Spleen (tissue), 11 donors: ENCODE results near the gene ATP10A. TPM values are rescaled to one million over a fixed set of nuclear protein-coding genes. Genes with fewer than 3 reads are reported as not detected.

Experiments
- DNase-seq: peaks from one replicate; pipeline ENCODE4 v3.0.0-alpha.2; 2020
- H3K27ac ChIP-seq, 8 donors: fragments of 200-600 bp; sonication (generic) in 7 of 8; 1 replicate in 4 of 8; 2 replicates in 4 of 8; pipeline versions ENCODE4 v1.5.0 to v1.8.0; 2016 to 2021; ENCODE audit warnings: inconsistent platforms in 4 of 8, mild to moderate bottlenecking in 4 of 8, moderate library complexity in 1 of 8
- H3K27me3 ChIP-seq, 7 donors: fragments of 200-600 bp; sonication (generic) in 6 of 7; replicated peaks in 1 of 7; 1 replicate in 4 of 7; 2 replicates in 3 of 7; pipeline versions ENCODE4 v1.5.0 to v1.8.0; 2016 to 2021; ENCODE audit warnings: inconsistent platforms in 3 of 7, mild to moderate bottlenecking in 1 of 7
- H3K36me3 ChIP-seq, 6 donors: fragments of 200-600 bp; sonication (generic) in 5 of 6; 1 replicate in 4 of 6; 2 replicates in 2 of 6; pipeline versions ENCODE4 v1.5.0 to v1.8.0; 2016 to 2021; ENCODE audit warnings: inconsistent platforms in 2 of 6
- H3K4me1 ChIP-seq, 6 donors: fragments of 200-600 bp; sonication (generic) in 5 of 6; 1 replicate in 3 of 6; 2 replicates in 3 of 6; pipeline versions ENCODE4 v1.5.0 to v1.8.0; 2016 to 2021; ENCODE audit warnings: inconsistent platforms in 3 of 6
- H3K4me3 ChIP-seq, 8 donors: fragments of 200-600 bp; sonication (generic) in 7 of 8; 1 replicate in 4 of 8; 2 replicates in 4 of 8; pipeline versions ENCODE4 v1.5.0 to v1.8.0; 2016 to 2021; ENCODE audit warnings: inconsistent platforms in 4 of 8, mild to moderate bottlenecking in 4 of 8, moderate library complexity in 2 of 8
- H3K9me3 ChIP-seq, 8 donors: fragments of 200-600 bp; sonication (generic) in 7 of 8; 1 replicate in 4 of 8; 2 replicates in 4 of 8; pipeline versions ENCODE4 v1.5.0 to v1.8.0; 2016 to 2021; ENCODE audit warnings: inconsistent platforms in 4 of 8
- POLR2A ChIP-seq, 3 donors: fragments of 450-650 bp; IDR thresholded peaks; one replicate each; pipeline ENCODE4 v1.5.1; 2017; ENCODE audit warnings: antibody characterized with exemption in 3 of 3, mild to moderate bottlenecking in 1 of 3
- POLR2AphosphoS5 ChIP-seq, 3 donors: sonication (generic); formaldehyde crosslinking; IDR thresholded peaks; one replicate each; pipeline ENCODE4 v1.5.1; 2017; ENCODE audit warnings: antibody characterized with exemption in 3 of 3
- WGBS, 5 donors: extraction: QIAGEN DNeasy Blood & Tissue Kit in 3 of 5; methylation state at CpG; one replicate each; pipeline versions ENCODE4 v1.1.5 to v1.1.7; 2013 to 2018; 5-methylcytosine and 5-hydroxymethylcytosine counted together
- intact Hi-C: fragments of 100-400 bp; cut with DNase I; formaldehyde crosslinking; loops from one replicate; pipeline ENCODE4 v1.15.0; 2023; ENCODE audit warnings: low total_unique reads
- polyA plus RNA-seq, 3 donors: library from polyadenylated mRNA; stranded (reverse); fragments of 200-250 nt; gene quantifications; one replicate each; pipeline ENCODE4 v1.2.1, GENCODE V29; 2013
- total RNA-seq, 7 donors: library from RNA; depleted of rRNA in 3 of 7; stranded (reverse); fragments of >200 nt in 3 of 7; fragmentation: NEBNext Ultra II Directional in 4 of 7; extraction: Animal tissue kit (Norgen Biotek cat#: 25700) in 4 of 7; gene quantifications; one replicate each; pipeline versions ENCODE4 v1.1.0 to v1.2.1, GENCODE V29; 2016 to 2021
- TF ChIP-seq, protein P1 (sequence below), 11 experiments: fragments of 200-600 bp in 7 of 11; fragments of 450-650 bp in 4 of 11; sonication (generic) in 4 of 11; IDR thresholded peaks in 8 of 11; conservative IDR thresholded peaks in 3 of 11; 1 replicate in 7 of 11; 2 replicates in 4 of 11; pipeline versions ENCODE4 v1.4.0 to v1.8.0; 2016 to 2021; ENCODE audit warnings: antibody characterized with exemption in 11 of 11, inconsistent platforms in 4 of 11, mild to moderate bottlenecking in 1 of 11
- donor health status: healthy with polysubstance abuse.
- donor health status: DM: no; HTN: no; CAD: no; lungs with moderate emphysema.
- donor health status: DM: no; HTN: no; CAD: no.
- donor health status: Bipolar disorder and iron deficiency.
- donor health status: healthy.
- donor health status: DM: no; HTN: no; CAD: no.
- donor health status: DM: yes; HTN: yes; CAD: no.

The ATP10A gene
- total and polyA plus RNA-seq, 10 donors, result 0.54 to 8.6 (median 2.7) TPM

DNA sequence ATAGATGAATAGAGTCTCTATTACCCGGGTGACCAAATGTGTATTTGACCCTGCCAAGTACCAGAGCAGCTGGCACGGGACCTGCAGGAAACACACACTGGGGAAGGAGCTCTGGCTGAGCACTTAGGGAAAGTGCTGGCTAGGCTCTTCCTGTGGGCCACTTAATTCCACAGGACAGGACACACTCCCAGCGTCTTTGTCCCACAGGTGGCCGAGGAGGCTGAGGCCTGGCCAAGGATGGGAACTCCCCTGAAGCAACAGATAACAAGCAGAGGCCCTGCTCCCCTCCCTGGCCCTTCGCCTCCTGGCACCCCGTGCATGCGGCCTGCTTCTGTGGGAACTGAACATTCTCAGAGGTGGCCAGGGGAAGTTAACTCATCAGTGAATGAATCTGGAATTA, 180.8 kb downstream of the ATP10A start:
- WGBS, 5 donors, result 67 to 75% (median 73%) methylated on average over 7 of the region's 7 CpGs
- no peak for DNase-seq
- peaks cover 0 to 31% (median 9%) of the 10 kb centered on the region in 6 donors for H3K4me1 ChIP-seq
- peaks cover 0 to 7% (median 0%) of the 10 kb centered on the region in 6 donors for H3K36me3 ChIP-seq
- no peak overlapping the region for H3K4me3 ChIP-seq
- no peaks in the 10 kb centered on the region for H3K27me3 ChIP-seq
- peak in 1 of 3 donors; percentile 46 for TF ChIP-seq POLR2AphosphoS5 (IDR thresholded peaks at IDR 0.05)
- TF ChIP-seq POLR2A (IDR thresholded peaks at IDR 0.05), result no peak
- H3K27ac ChIP-seq, result no peak overlapping the region
- H3K9me3 ChIP-seq, result peaks cover 0 to 11% (median 2%) of the 10 kb centered on the region in 8 donors
- intact Hi-C loops, result no loop called here

DNA sequence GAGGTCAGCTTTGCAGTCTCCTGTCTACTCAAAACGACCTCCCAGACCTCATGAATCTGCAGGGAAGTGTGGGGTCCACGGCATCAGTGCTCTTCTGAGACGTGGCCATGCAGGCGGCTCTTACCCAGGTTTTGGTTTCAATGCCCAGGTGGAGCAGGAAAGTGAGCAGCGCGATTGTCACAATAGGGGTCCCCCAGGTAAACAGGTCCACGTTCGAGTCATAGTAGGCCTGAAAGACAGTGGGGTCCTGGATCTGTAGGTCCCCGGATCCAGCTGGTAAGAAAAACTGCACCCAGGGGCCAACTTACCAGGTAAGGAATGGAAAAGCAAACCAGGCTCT, 182.5 kb downstream of the ATP10A start:
- H3K4me1 ChIP-seq, result peaks cover 0 to 31% (median 9%) of the 10 kb centered on the region in 6 donors
- no peak for DNase-seq
- H3K36me3 ChIP-seq, result peaks cover 0 to 7% (median 0%) of the 10 kb centered on the region in 6 donors
- no peaks in the 10 kb centered on the region for H3K27me3 ChIP-seq
- TF ChIP-seq POLR2A (IDR thresholded peaks at IDR 0.05) (no peak), POLR2AphosphoS5 (IDR thresholded peaks at IDR 0.05) (no peak)
- TF ChIP-seq, protein P1, sequence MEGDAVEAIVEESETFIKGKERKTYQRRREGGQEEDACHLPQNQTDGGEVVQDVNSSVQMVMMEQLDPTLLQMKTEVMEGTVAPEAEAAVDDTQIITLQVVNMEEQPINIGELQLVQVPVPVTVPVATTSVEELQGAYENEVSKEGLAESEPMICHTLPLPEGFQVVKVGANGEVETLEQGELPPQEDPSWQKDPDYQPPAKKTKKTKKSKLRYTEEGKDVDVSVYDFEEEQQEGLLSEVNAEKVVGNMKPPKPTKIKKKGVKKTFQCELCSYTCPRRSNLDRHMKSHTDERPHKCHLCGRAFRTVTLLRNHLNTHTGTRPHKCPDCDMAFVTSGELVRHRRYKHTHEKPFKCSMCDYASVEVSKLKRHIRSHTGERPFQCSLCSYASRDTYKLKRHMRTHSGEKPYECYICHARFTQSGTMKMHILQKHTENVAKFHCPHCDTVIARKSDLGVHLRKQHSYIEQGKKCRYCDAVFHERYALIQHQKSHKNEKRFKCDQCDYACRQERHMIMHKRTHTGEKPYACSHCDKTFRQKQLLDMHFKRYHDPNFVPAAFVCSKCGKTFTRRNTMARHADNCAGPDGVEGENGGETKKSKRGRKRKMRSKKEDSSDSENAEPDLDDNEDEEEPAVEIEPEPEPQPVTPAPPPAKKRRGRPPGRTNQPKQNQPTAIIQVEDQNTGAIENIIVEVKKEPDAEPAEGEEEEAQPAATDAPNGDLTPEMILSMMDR (IDR thresholded peaks at IDR 0.05 in 8 of 11, conservative IDR thresholded peaks at IDR 0.05 in 3 of 11), result no peak
- H3K4me3 ChIP-seq, result no peak overlapping the region
- no peak overlapping the region for H3K27ac ChIP-seq
- WGBS, 5 donors, result 83 to 93% (median 89%) methylated on average over 5 to 9 of the region's 9 CpGs
- peaks cover 0 to 11% (median 2%) of the 10 kb centered on the region in 8 donors for H3K9me3 ChIP-seq
- intact Hi-C loops, result no loop called here

DNA sequence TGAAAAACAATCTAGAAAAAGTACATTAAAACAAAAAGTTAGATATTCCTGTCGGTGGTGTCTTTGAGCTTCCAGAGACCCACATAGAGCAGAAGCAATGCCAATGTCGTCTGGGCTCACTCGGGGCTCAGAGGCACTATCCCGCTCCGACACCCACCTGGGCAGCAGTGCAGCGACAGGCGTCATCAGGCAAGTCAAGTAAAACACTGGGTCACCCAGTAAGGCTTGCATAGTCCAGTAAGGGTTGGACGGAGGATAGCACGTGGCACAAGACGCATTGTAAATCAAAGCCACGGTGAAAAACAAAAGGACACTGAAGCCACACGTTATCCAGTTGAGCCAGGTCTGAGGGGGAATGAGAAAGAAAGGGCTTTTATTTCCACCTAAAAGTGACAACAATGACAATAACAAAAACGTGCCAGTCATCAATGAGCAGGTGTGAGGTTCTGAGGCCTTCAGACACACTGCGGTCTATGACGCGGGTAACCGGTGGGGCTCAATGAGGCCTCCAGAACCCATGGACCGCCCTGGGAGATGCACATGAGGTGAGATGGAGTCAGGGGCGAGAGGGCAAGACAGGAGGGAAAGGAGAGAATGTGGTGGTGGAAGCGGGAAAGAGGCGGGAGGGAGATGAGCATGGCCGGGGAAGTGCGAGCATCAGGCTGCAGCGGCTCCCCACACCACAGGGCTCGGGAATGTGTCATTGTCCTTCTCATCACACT, 183.0 kb downstream of the ATP10A start:
- DNase-seq, result no peak

DNA sequence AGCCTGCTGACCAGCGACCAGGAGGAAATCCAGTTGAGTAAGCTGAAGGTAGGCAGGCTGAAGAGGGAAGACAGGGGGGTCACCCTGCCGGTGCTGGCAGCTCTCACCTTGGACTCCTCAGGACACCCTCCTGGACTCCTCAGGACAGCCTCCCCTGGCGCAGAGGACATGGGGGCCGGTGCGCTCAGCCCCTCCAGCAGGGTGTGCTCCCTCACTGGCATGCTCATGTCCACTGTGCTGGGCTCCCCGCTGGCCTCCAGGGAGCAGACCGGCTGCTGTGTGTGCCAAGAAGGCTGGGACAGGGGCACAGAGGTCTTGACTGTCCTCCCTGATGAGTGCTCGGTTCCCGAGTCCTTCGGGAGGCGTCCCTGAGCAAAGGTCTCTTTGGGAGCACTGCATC, 183.6 kb downstream of the ATP10A start:
- H3K27ac ChIP-seq, result no peak overlapping the region
- TF ChIP-seq POLR2AphosphoS5 (IDR thresholded peaks at IDR 0.05) (no peak), POLR2A (IDR thresholded peaks at IDR 0.05) (no peak)
- TF ChIP-seq, protein P1 (IDR thresholded peaks at IDR 0.05 in 8 of 11, conservative IDR thresholded peaks at IDR 0.05 in 3 of 11), result no peak
- intact Hi-C loops, result no loop called here
- no peaks in the 10 kb centered on the region for H3K27me3 ChIP-seq
- peaks cover 0 to 26% (median 7%) of the 10 kb centered on the region in 6 donors for H3K4me1 ChIP-seq
- H3K36me3 ChIP-seq, result peaks cover 0 to 7% (median 0%) of the 10 kb centered on the region in 6 donors
- no peak overlapping the region for H3K4me3 ChIP-seq
- 76 to 88% (median 85%) methylated on average over 7 to 11 of the region's 11 CpGs for WGBS, 5 donors
- peaks cover 0 to 11% (median 2%) of the 10 kb centered on the region in 8 donors for H3K9me3 ChIP-seq
- no peak for DNase-seq

More for the DNA sequence above, 183.0 kb downstream of the ATP10A start:
- Histone ChIP-seq H3K4me1 (peaks cover 0 to 27% (median 7%) of the 10 kb centered on the region in 6 donors), H3K4me3 (no peak overlapping the region), H3K36me3 (peaks cover 0 to 7% (median 0%) of the 10 kb centered on the region in 6 donors), H3K9me3 (peaks cover 0 to 11% (median 2%) of the 10 kb centered on the region in 8 donors), H3K27ac (no peak overlapping the region), H3K27me3 (no peaks in the 10 kb centered on the region)
- TF ChIP-seq POLR2A (IDR thresholded peaks at IDR 0.05), result no peak
- TF ChIP-seq POLR2AphosphoS5 (IDR thresholded peaks at IDR 0.05), result no peak
- TF ChIP-seq, protein P1 (IDR thresholded peaks at IDR 0.05 in 8 of 11, conservative IDR thresholded peaks at IDR 0.05 in 3 of 11), result no peak
- intact Hi-C loops, result no loop called here
- WGBS, 5 donors, result 90 to 93% (median 90%) methylated on average over 25 of the region's 25 CpGs
